ENCODE data around the gene TEPSIN. TPM values are rescaled to one million over a fixed set of nuclear protein-coding genes. Genes with fewer than 3 reads are reported as not detected.

Gene TEPSIN
- total and polyA plus RNA-seq, 2 of the 13 experiments (the other 11 are each of a cell fraction or from before 2014, with no cell fraction given) = 16.1 to 18.8 TPM

DNA sequence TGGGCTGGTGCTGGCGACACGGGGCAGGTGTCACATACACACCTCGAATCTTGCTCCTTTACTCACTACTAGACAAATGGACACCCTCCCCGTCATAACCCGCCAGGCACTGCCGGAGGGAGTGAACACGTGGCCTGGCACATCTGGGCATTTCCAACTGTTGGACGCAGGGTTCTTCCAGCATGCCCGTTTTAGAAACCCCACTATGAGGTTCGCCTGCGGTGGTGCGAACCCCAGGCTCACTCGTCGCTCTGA is 9.3 kb downstream of the TEPSIN start:
- WGBS (ENCODE audit: low lambda C conversion rate) = 95% methylated on average over 14 of the region's 14 CpGs
- intact Hi-C loops (cut with micrococcal nuclease; ENCODE audit: unreplicated experiment) = no loop called here
- Histone ChIP-seq H4K20me1 (ENCODE audit: insufficient read depth, low read length) (no peaks in the 10 kb centered on the region), H3K79me2 (ENCODE audit: insufficient read depth, low read length) (no peaks in the 10 kb centered on the region), H3K9ac (ENCODE audit: insufficient read depth, low read depth, low read length) (no peak overlapping the region), H2AFZ (ENCODE audit: low read length) (no peak overlapping the region), H3K4me2 (ENCODE audit: low read depth, low read length) (no peak overlapping the region), H3K36me3 (replicated peaks in 1 of 2; ENCODE audit: control insufficient read depth in 1 of 2, insufficient read depth in 2 of 2, low read length in 2 of 2) (peaks cover 25 to 32% of the 10 kb centered on the region in 2 experiments; a peak in 4 of 5 replicates), H3K4me1 (ENCODE audit: insufficient read depth, low read length) (peaks cover 13% of the 10 kb centered on the region), H3K9me3 (ENCODE audit: low read length) (no peaks in the 10 kb centered on the region), H3K27ac (ENCODE audit: extremely low read length, insufficient read depth, low read length) (no peak overlapping the region), H3K27me3 (ENCODE audit: control insufficient read depth in 1 of 2, insufficient read depth in 2 of 2, low read length in 2 of 2) (no peaks in the 10 kb centered on the region), H3K4me3 (replicated peaks in 1 of 3; ENCODE audit: insufficient read depth in 1 of 3, low read depth in 2 of 3, low read length in 3 of 3) (no peak overlapping the region)
- ATAC-seq (no peak), FAIRE-seq (no peak), DNase-seq (ENCODE audit: low spot score) (no peak)
- ChIA-PET POLR2A (interaction anchor here (2.9 kb wide), 1 partner anchor 9 kb away, joined by 10 read pairs; the partner anchor contains the start of genes NDUFAF8 and TEPSIN), CTCF (ENCODE audit: low intra/inter-chr PET ratio, low total read pairs) (interaction anchor here (1.8 kb wide), 1 partner anchor 87 kb away, joined by 12 read pairs; no protein-coding TSS in a partner anchor)
- no TSS peak for BruUV-seq (replicated peaks)
- TF ChIP-seq ZKSCAN5 (CRISPR knock-in tag; IDR thresholded peaks at IDR 0.05) = no peak
- TF ChIP-seq FOXC1 (CRISPR knock-in tag; IDR thresholded peaks at IDR 0.05; ENCODE audit: borderline replicate concordance) = no peak
- no peak for TF ChIP-seq HES4 (CRISPR knock-in tag; IDR thresholded peaks at IDR 0.05; ENCODE audit: borderline replicate concordance)
- in situ Hi-C loops (cut with HindIII; ENCODE audit: extremely low pct_ligation_motif_present, low pct_unique_long_range_greater_than_20kb) = loop anchor here (5.0 kb wide), 1 partner anchor 87 kb away; no protein-coding TSS in a partner anchor

DNA sequence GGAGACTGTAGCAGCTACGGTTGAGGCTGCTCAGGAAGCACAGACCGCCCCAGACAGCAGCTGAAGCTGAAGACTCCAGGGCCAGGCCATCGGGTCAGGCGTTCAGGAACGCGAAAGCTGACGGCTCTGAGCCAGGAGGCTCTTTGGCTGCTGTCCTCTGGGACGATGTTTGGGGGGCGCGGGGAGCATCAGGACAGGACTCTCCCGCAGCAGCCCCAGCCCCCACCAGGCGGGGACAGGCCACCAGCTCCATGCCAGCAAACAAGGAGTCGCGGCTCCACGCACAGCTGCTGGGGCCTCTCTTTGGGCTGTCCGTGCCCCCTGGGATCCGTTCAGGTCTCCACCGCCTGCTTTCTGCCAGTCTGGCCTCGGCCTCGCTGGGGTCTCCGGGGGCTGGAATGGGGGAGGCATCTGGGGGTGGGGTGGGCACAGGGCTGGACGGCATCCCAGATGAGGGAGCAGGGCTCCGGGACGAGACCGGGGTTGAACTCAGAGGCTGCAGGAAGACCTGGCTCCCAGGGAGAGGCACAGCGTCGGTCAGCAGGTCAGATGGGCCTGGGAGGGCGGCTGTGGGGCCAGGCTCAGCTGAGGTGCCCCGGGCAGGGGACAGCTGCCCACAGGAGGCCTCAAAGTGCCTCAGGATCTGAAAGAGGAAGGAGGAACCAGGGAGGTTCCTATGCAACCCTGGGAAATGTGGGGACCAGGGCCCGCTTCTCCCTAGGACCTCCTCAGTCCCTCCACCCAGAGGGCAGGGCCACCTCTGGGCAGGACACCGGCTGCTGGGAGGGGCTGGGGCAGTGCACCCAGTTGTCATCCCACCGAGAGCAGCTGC is 9.8 kb downstream of the TEPSIN start:
- no peak overlapping the region for H2AFZ ChIP-seq (ENCODE audit: low read length)
- CTCF ChIA-PET (ENCODE audit: low intra/inter-chr PET ratio, low total read pairs) = no interaction called here
- peaks cover 14% of the 10 kb centered on the region for H3K4me1 ChIP-seq (ENCODE audit: insufficient read depth, low read length)
- H3K79me2 ChIP-seq (ENCODE audit: insufficient read depth, low read length) = no peaks in the 10 kb centered on the region
- ATAC-seq (no peak), DNase-seq (ENCODE audit: low spot score) (no peak), FAIRE-seq (no peak)
- TF ChIP-seq ZNF878 (CRISPR knock-in tag; IDR thresholded peaks at IDR 0.05) (no peak), ZNF10 (CRISPR knock-in tag; IDR thresholded peaks at IDR 0.05; ENCODE audit: borderline replicate concordance, low read depth) (no peak)
- in situ Hi-C loops (cut with HindIII; ENCODE audit: extremely low pct_ligation_motif_present, low pct_unique_long_range_greater_than_20kb) (loop anchor here (5.0 kb wide), 1 partner anchor 87 kb away; no protein-coding TSS in a partner anchor), intact Hi-C loops (cut with micrococcal nuclease; ENCODE audit: unreplicated experiment) (no loop called here)
- H3K9me3 ChIP-seq (ENCODE audit: low read length) = no peaks in the 10 kb centered on the region
- H3K36me3 ChIP-seq (replicated peaks in 1 of 2; ENCODE audit: control insufficient read depth in 1 of 2, insufficient read depth in 2 of 2, low read length in 2 of 2) = peaks cover 25 to 32% of the 10 kb centered on the region in 2 experiments; a peak in 4 of 5 replicates
- no peak overlapping the region for H3K4me3 ChIP-seq (replicated peaks in 1 of 3; ENCODE audit: insufficient read depth in 1 of 3, low read depth in 2 of 3, low read length in 3 of 3)
- no peaks in the 10 kb centered on the region for H4K20me1 ChIP-seq (ENCODE audit: insufficient read depth, low read length)
- POLR2A ChIA-PET = interaction anchor here (2.9 kb wide), 1 partner anchor 10 kb away, joined by 10 read pairs; the partner anchor contains the start of genes NDUFAF8 and TEPSIN
- H3K4me2 ChIP-seq (ENCODE audit: low read depth, low read length) = no peak overlapping the region
- no TSS peak for BruUV-seq (replicated peaks)
- no peak overlapping the region for H3K9ac ChIP-seq (ENCODE audit: insufficient read depth, low read depth, low read length)
- no peak overlapping the region for H3K27ac ChIP-seq (ENCODE audit: extremely low read length, insufficient read depth, low read length)
- 95% methylated on average over 22 of the region's 32 CpGs for WGBS (ENCODE audit: low lambda C conversion rate)
- no peaks in the 10 kb centered on the region for H3K27me3 ChIP-seq (ENCODE audit: control insufficient read depth in 1 of 2, insufficient read depth in 2 of 2, low read length in 2 of 2)
